GM21737 (cell line): Measurements from ENCODE around the gene BRD1.
"Not testable (repeated sequence)": the region's sequence is repeated elsewhere in the genome, so short reads cannot be mapped to it uniquely, and the experiment has no call there.

ENCODE experiments used
- ATAC-seq: cut with Tn5 transposase; IDR thresholded peaks from one replicate; pipeline ENCODE4 v1.9.1; 2021; ENCODE audit warnings: mild to moderate bottlenecking, moderate library complexity; ENCODE audit not compliant: unreplicated experiment

The BRD1 gene

GRCh38 chr22:49827271-49827852 is 311 bp downstream of the BRD1 start:
- no peak for ATAC-seq

- ATAC-seq = no peak
Measured at GRCh38 chr22:49826603-49827270, 936 bp downstream of the BRD1 start.

GRCh38 chr22:49825944-49826602 is 1.6 kb downstream of the BRD1 start:
- no peak for ATAC-seq

DNA sequence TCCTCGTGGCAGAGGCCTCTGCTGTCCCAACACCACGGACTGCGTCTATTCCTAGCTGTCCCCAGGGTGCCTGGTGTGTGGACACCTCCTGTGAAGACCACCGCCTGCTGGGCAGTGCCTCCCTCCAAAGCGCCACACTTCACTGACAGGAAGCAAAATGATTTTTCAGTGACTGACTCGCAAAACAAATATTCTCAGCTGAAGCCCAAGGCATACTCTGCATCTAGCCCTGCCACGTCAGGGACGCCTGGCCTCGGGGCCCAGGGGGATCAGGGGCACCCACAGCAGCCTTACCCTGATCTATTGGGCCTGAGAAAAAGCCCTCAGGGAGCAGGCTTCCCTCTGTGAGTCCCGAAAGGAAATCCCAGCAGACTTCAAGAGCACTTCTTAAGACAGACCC is 2.2 kb downstream of the BRD1 start:
- ATAC-seq = no peak

- ATAC-seq = no peak
Measured at GRCh38 chr22:49824936-49825335, 2.7 kb downstream of the BRD1 start.

- no peak for ATAC-seq
Measured at GRCh38 chr22:49824185-49824925, 3.3 kb downstream of the BRD1 start.

DNA sequence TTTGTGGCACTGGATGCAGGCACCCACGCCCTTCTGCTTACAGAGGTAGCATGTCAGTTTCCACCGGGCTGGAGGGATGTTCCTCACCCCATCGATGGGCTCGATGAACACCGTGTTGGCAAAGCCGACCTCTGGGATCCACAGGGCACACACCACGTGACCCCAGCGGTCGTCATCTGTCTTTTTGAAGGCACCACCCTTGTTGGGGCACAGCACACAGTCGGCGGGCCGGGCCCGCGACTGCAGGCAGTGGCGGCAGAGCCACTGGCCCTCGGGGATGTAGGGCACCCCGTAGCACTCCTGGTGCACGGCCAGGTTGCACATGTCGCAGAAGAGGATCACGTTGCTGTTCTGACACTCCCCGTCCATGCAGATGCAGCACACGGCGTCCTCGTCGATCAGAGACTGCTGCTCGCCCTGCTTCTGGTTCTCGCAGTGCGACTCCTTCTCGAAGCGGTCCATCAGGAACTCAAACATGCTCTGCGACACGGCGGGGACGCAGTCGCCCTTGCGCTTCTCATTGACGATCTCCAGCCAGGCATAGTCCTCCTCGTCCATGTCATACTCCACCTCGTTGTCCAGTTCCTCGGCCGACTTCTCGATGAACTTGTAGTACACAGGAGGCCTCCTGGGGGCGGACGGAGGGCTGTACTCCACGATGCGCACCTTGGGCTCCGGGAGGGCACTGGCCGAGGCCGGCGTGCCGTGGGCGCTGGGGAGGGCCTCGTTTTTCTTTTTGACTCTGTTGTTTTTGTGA is 4.2 kb downstream of the BRD1 start:
- ATAC-seq = no peak

GRCh38 chr22:49821741-49822140 is 5.9 kb downstream of the BRD1 start:
- ATAC-seq = not testable (repeated sequence)

DNA sequence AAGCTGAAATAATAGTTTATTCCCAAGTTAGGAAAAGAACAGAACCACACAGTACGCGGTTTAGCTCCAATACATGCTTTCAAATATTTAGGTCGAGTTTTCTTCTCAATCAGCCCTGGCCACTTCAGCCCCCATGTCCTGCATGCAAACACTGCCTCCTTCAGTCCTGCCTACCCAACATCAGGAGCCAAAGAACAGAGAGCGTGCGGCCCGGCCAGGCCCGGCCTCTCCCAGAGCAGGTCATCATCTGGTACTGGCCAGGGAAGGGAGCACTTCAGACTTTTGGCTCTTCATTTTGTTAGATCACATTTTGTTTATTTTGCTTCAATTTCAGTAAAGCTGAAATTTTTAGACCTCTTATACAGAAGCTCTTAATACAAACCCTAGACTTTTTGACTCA is 6.7 kb downstream of the BRD1 start:
- ATAC-seq = no peak

DNA sequence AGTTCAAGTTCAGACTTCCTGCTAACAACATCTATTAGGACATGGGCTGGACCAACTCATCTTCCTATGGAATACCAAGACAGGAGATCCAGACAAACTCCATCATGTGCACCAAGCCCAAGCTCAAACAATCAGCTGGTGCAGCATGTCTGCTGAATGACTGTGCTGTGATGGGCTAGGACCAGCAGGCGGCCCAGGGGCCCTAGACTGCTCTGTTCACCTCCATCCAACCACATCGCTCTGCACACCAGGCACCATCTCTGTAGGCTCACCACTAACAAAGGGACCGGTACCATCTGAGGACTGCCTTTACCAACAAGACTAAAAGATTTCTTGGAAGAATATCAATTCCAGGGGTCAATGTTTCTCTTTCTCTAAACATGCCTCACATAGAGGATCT is 10.3 kb downstream of the BRD1 start:
- no peak for ATAC-seq

DNA sequence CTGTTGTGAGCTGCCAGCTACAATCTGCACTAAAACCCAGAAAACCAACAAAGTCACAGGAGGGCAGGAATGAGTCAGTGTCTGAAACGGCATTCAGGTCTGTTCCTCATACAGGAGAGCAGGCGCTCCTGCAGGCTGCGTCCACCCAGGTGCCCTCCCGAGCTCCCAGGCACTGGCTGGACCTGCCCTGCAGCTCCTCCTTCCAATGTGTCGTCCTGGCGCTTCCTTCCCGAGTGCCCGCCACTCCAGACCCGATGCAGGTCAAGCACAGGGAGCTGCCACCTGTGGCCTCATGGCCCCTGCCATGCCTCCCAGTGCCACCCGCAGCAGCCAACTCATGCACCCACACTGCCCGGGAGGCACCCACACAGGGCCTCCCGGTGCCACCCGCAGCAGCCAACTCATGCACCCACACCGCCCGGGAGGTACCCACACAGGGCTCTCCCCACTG is 12.0 kb downstream of the BRD1 start:
- ATAC-seq = no peak

DNA sequence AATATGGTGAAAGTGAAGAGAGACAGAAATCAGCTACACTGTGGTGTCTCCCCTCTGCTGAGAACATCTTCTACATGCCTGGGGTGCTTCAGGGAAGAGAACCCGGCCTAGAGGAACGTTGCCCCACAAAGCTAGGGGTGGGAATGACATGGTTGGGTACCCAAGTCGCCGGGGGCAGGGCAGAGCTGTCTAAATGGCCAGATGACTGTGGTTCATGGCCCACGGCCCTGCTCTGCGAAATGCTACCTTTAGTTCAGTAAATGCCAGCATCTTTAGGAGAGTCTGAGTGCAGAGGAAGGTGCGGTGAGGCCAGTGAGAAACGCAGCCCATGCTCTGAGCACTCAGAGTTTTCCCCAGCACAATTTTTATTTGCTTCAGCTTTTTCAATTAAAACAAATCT is 12.8 kb downstream of the BRD1 start:
- ATAC-seq = no peak

DNA sequence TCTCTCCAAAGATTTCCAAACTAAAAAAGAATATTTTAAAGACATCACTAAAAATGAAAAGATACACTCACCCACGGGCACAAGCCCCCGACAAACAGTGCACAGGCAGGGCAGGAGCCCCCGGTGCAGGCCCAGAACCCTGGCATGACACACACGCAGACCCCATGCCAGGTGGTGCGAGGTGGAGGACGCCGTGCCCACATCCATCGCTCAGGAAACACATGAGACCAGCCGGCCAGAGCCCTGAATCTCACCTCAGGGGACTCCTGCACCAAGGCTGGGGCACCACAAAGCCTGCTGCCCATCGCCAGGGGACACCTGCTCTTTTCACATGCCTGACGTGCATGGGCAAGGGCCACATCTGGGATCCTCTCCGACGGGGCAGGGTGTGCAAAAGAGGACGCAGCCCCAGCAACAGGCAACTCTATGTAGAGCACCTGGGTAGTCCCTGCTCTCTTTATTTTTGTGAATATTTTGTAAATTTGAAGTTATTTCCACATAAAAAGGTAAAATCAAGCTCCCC is 13.4 kb downstream of the BRD1 start:
- no peak for ATAC-seq

- no peak for ATAC-seq
Measured at GRCh38 chr22:49812838-49813237, 14.8 kb downstream of the BRD1 start.

GRCh38 chr22:49811020-49811791 is 16.5 kb downstream of the BRD1 start:
- ATAC-seq = no peak

- no peak for ATAC-seq
Measured at GRCh38 chr22:49810363-49811019, 17.2 kb downstream of the BRD1 start.

DNA sequence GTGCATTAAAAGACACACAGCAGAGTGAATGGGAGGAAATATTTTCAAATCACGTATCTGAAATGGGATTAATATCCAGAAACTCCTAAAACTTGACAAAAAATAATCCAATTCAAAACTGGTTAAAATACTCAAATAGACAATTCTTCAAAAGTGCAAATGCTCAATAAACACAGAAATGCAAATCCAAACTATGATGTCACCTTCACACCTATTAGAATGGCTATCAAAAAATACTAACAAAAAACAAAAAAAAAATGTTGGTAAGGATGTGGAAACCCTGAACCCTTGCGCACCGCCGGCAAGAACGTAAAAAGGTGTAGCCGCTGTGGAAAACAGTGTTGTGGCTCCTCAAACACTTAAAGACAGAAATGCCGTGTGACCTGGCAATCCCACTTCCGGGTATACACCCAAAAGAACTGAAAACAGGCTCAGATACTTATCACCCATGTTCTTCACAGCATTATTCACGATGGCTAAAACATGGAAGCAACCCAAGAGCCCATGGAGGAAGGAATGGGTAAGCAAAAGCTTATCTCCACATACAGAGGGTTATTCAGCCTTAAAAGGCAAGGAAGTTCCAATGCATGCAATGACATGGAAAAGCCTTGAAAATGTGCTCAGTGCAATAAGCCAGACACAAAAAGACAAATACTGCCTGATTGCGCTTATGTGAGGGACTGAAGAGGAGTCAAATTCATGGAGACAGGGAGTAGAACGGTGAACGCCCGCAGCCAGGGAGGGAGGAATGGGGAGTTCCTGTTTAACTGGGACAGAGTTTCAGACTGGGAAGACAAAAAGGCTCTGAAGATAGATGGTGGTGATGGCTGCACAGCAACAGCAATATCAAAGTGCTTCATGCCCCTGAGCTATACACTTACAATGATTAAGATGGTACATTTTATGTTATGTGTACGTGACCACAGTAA is 19.6 kb downstream of the BRD1 start:
- ATAC-seq = no peak

GRCh38 chr22:49807129-49807528 is 20.5 kb downstream of the BRD1 start:
- no peak for ATAC-seq
